Hindlimb muscle (tissue), 1 donor: ENCODE data around the gene BRD4. TPM values are rescaled to one million over a fixed set of nuclear protein-coding genes. Genes with fewer than 3 reads are reported as not detected.

Experiments
- DNase-seq: peaks from one replicate; pipeline ENCODE4 v3.0.0-alpha.2; 2013
- polyA plus RNA-seq: library from polyadenylated mRNA; unstranded; fragments of 120-200 nt; gene quantifications from one replicate; pipeline ENCODE4 v1.2.1, GENCODE V29; 2013; ENCODE audit not compliant: insufficient read length

BRD4 gene
- polyA plus RNA-seq, 1 donor, result 47.5 TPM

GRCh38 chr19:15222738-15223648, 109.3 kb downstream of the BRD4 start:
- peak; percentile 98 for DNase-seq

GRCh38 chr19:15220833-15221232, 111.5 kb downstream of the BRD4 start:
- no peak for DNase-seq

DNA sequence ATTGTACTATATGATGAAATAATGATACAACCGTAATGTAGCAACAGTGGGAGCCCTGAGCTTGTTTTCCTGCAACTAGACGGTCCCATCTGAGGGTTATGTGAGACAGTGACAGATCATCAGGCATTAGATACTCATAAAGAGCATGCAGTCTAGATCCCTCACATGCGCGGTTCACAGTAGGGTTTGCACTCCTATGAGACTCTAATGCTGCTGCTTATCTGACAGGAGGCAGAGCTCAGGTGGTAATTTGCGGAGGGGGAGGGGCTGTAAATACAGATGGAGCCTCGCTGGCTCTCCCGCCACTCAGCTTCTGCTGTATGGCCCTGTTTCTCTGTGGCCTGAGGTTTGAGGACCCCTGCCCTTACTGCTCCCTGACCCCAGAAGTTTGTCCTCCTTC, 113.8 kb downstream of the BRD4 start:
- DNase-seq, result no peak

DNA sequence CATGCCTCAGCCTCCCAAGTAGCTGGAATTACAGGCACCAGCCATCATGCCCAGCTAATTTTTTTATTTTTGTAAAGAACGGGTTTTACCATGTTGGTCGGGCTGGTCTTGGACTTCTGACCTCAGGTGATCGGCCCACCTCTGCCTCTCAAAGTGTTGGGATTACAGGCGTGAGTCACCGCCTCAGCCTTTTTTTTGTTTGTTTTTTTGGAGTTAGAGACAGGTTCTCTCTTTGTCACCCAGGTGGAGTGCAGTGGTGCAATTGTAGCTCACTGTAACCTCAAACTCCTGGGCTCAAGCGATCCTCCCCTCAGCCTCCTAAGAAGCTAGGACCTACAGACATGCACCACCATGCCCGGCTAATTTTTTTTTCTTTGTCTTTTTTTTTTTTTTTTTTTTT, 116.0 kb downstream of the BRD4 start:
- no peak for DNase-seq

GRCh38 chr19:15213715-15214381, 118.5 kb downstream of the BRD4 start:
- no peak for DNase-seq

- no peak for DNase-seq
Observed at GRCh38 chr19:15212711-15213110, 119.6 kb downstream of the BRD4 start.

DNA sequence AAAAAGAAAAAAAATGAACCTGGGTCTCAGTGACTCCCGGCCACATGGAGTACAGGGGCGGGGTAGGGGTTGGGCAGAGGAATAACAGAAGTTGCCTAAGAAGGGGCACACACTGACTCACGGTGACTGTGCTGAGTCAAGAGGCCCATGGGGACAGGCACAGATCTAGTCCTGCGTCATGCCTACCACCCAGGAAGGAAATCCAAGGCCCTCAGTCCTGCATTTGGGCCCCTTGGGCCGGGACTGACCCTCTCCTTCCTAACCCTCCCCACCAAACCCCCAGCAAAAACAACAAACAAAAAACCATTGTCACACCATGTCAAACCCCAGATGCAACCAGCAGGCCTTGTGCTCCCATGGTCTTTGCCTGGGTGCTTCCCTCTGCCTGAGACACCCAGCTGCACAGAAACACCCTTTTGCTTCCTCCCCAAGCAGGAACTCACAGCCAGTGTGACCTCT, 122.0 kb downstream of the BRD4 start:
- DNase-seq, result no peak

DNA sequence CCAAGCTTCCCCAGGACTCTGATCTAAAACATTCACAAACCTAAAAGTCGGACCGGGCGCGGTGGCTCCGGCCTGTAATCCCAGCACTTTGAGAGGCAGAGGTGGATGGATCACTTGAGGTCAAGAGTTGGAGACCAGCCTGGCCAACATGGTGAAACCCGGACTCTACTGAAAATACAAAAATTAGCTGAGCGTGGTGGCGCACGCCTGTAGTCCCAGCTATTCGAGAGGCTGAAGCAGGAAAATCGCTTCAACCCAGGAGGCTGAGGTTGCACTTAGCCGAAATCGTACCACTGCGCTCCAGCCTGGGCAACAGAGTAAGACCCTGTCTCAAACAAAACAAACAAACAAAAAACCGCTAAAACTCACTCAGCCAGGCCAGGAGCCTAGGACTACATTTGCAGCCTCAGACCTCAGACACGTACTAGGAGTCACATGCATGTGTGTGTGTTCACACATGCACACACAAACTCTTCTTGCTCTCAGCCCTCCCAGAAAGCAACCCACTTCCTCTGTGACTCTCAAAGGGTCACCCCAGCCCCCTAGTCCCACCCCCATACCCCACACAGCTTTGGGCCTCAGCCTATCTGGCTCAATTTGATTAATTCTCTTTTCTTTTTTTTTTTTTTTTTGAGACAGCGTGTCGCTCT, 130.8 kb downstream of the BRD4 start:
- no peak for DNase-seq

- DNase-seq, result no peak
Observed at GRCh38 chr19:15200553-15201364, 131.6 kb downstream of the BRD4 start, which contains the start of gene NOTCH3. NOTCH3 (minus strand) TSS chr19:15200995; CDS start chr19:15200905, 90 bp downstream.

DNA sequence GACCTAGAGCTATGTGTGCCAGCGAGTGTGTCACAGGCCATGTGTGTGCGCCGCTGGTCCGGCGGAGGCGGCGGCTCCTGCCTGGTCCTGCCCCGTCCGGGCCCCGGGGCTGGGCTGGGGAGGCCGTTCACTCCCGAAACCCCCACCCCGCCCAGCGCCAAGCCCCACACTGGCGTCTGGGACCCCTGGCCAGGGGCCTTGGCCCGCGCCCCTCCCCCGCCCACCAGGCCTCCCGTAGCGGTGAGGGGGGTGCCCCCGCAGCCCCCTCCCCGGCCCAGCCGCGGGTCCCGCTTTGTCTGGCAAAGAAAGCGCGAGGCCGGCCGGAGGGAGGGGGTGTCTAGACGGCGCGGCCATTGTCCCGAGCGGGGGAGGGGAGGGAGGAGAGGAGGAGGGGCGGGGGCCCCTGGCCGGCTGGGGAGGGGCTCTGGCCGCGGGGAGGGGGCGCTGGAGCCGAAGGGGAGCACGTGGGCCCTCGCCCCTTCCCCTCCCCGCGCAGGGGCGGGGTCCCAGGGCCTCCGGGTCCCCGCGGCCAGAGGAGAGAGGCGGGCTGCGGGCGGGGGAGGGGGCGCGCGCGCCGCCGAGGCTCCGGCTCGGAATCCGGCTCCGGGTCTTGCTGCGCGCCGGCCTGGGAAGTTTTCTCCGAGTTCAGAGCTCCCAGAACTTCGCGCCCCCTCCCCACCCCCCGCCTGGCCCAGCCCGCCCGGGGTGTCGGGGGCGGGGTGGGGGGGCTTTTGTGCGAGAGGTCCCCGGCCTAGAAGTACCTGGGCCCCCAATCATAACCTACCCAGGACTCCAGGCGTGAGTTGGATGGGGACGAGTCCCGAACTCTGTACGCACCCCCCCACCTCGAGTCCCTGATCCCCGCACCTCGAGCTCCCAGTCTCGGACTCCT, 132.4 kb downstream of the BRD4 start:
- DNase-seq, result peak; percentile 77

DNA sequence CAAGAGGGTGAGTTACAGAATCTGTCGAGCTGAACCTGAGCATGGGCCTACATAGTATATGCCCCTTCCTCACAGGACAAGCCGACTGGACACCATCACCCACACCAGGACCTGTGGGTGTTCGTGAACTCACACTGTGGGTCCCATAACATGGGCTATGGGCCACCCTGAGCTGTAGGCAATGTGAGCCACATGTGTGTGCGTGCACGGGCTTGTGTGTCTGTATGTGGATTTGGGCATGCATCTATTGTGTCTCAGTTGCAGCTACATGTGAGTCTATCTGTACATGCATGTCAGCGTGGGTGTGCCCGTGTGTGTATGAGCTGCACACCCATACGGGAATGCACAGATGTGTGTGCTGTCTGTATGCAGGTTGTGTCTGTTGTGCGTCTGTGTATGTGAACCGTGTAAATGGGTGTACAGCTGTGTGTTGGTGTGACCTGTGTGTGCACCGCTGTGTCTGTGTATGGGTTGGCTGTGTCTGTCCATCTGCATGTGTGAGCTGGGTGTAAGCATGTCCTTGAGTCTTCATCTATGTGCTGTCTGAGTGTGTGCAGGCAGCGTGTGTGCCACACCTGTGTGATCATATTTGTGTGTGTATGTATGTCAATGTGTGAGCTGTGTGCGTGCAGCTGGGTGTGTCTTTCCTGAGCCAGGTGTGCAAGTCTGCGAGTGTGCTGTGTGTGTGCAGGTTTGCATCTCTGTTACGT, 133.2 kb downstream of the BRD4 start:
- no peak for DNase-seq

DNA sequence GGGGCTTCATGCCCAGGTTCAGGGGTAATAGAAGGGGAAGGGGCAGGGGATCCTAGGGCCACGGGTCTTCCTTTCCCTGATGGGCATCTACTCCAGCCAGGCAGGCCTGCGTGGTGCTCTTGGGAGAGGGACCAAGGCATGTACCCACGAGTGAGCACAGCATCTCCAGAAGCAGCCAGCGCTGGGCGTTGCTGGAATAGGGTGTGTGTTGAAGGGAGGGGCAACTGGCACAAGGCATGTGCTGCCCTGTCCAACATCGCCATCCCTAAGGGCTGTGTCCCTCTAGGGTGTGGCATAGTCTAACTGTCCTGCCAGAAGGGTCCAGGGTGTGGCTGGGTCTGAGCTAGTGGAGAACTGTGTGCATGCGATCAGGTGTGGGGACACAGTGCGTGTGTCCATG, 134.4 kb downstream of the BRD4 start:
- no peak for DNase-seq

- DNase-seq, result no peak
Observed at GRCh38 chr19:15197275-15197941, 134.9 kb downstream of the BRD4 start.

GRCh38 chr19:15196360-15197005, 135.9 kb downstream of the BRD4 start:
- DNase-seq, result no peak

DNA sequence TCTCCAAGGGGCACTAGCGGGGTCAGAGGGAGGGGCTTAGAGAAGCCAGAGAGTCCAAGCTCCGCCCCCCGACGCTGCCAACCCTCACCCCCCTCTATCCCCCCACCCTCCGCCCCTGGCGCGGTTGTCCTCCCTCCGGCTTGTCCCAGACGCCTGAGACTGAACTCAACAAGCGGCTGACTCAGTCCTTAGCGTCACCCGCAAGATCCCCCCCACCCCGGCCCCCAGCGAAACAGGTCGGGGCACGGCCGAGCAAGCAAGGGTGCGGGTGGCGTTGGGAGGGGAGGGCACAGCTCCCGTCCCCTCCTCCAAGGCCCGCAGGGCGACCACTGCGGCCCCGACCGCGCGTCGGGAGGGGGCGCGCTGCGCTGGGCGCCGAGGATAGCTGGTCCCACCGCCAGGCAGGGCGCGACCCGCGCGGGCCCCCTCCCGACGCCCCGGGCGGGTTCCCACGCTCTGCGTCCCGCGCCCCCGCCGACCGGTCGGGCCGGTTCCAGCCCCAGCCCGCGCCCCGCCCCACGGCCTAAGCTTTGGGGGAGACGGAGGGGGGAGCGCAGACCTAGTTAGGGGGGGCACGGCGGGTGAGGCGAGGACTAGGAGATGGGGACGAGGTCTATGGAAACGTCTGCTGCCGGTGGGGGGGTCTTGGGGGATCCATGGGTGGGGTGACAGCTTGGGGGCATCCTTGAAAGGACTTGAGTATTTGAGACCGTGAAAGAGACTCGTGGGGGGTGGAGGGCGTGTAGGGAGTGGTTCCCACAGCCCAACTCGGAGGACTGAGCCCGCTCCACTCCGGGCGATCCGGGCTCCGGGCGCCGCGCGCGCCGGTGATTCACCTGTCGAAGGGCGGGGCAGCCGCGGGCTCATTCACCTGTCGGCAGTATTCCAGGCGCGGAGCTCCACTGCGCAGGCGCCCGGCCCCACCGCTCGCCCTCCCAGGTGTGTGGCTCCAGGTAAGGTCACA, 136.7 kb downstream of the BRD4 start:
- DNase-seq, result peak; percentile 41

GRCh38 chr19:15194938-15195337, 137.4 kb downstream of the BRD4 start:
- no peak for DNase-seq

- no peak for DNase-seq
Observed at GRCh38 chr19:15191982-15192381, 140.4 kb downstream of the BRD4 start.

- DNase-seq, result no peak
Observed at GRCh38 chr19:15191514-15191913, 140.8 kb downstream of the BRD4 start.
